Calu3 (cell line): ENCODE data around the gene KMT5C. TPM values are rescaled to one million over a fixed set of nuclear protein-coding genes. Genes with fewer than 3 reads are reported as not detected.

Experiments used
- BruUV-seq: library from RNA; stranded (reverse); fragments of 400-500 nt; replicated peaks from 2 replicates; lab custom pipeline; 2021; lab: Mats Ljungman, UMichigan
- CTCF ChIA-PET: fragments of 300-600 bp; sonication (Branson Sonifier 250); formaldehyde crosslinking; loops from one replicate; lab custom pipeline; 2022; ENCODE audit warnings: antibody characterized with exemption; lab: Charles Lee
- DNase-seq: peaks from one replicate; pipeline ENCODE4 v3.0.0; 2022
- H3K27ac Mint-ChIP-seq: one replicate; pipeline ENCODE4 v1.8.0; 2022; ENCODE audit warnings: mixed read lengths; ENCODE audit not compliant: unreplicated experiment
- H3K27me3 Mint-ChIP-seq: one replicate; pipeline ENCODE4 v1.8.0; 2022; ENCODE audit warnings: mixed read lengths; ENCODE audit not compliant: unreplicated experiment
- H3K36me3 Mint-ChIP-seq: one replicate; pipeline ENCODE4 v1.8.0; 2022; ENCODE audit warnings: mild to moderate bottlenecking, moderate library complexity, mixed read lengths; ENCODE audit not compliant: insufficient read depth, unreplicated experiment
- H3K4me1 Mint-ChIP-seq: one replicate; pipeline ENCODE4 v1.8.0; 2022; ENCODE audit warnings: mild to moderate bottlenecking, low read depth, mixed read lengths; ENCODE audit not compliant: unreplicated experiment
- H3K4me3 Mint-ChIP-seq: one replicate; pipeline ENCODE4 v1.8.0; 2022; ENCODE audit warnings: mild to moderate bottlenecking, low read depth, moderate library complexity, mixed read lengths; ENCODE audit not compliant: unreplicated experiment
- H3K9me3 Mint-ChIP-seq: one replicate; pipeline ENCODE4 v1.8.0; 2022; ENCODE audit warnings: low read depth, mixed read lengths; ENCODE audit not compliant: unreplicated experiment
- intact Hi-C: fragments of 100-400 bp; cut with micrococcal nuclease; formaldehyde crosslinking; loops from one replicate; pipeline ENCODE4 v1.10.0; 2022; ENCODE audit not compliant: unreplicated experiment
- total RNA-seq: library from RNA; stranded (reverse); gene quantifications from 2 replicates; pipeline ENCODE4 v1.2.3, GENCODE V29; 2022
- TF ChIP-seq, protein P1 (sequence below): fragments of 200-600 bp; IDR thresholded peaks from one replicate; pipeline ENCODE4 v1.8.0; 2022; ENCODE audit warnings: antibody characterized with exemption; ENCODE audit not compliant: unreplicated experiment

The KMT5C gene
- total RNA-seq, 1 experiment from 2014 or later: 23.5 TPM

DNA sequence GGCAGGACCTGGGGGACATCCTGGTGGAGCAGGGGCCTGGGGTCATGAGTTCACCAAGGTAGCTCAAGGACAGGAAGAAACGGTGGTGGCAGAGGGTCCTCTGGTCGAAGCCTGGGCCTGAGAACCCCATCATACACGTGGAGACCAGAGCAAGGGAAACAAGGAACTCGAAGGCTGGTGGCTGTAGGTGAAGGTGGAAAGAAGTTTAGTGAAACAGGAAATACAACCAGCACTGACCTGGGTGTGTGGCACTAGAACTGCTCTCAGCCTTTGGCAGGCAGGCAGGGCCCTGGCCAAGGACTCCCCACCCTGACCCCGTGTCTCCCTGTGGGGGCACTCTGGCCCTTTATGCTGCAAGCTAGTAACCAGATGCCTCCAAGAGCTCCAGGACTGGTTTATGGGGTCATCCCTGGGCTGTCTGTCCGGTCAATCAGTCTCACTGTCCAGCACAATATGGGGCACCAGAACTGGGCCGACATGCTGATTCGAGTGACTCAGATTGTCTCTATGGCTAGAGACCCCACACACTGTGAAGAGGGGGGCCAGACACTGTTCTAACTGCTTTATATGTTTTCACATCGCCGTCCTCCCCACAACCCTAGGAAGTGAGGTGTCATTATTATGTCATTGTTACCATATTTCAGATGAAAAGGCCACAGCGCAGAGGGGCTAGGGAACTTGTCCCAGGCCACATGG is 11.1 kb downstream of the KMT5C start:
- peaks cover 33% of the 10 kb centered on the region for H3K36me3 Mint-ChIP-seq
- no TSS peak for BruUV-seq
- TF ChIP-seq, protein P1, sequence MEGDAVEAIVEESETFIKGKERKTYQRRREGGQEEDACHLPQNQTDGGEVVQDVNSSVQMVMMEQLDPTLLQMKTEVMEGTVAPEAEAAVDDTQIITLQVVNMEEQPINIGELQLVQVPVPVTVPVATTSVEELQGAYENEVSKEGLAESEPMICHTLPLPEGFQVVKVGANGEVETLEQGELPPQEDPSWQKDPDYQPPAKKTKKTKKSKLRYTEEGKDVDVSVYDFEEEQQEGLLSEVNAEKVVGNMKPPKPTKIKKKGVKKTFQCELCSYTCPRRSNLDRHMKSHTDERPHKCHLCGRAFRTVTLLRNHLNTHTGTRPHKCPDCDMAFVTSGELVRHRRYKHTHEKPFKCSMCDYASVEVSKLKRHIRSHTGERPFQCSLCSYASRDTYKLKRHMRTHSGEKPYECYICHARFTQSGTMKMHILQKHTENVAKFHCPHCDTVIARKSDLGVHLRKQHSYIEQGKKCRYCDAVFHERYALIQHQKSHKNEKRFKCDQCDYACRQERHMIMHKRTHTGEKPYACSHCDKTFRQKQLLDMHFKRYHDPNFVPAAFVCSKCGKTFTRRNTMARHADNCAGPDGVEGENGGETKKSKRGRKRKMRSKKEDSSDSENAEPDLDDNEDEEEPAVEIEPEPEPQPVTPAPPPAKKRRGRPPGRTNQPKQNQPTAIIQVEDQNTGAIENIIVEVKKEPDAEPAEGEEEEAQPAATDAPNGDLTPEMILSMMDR: no peak
- peaks cover 49% of the 10 kb centered on the region for H3K27me3 Mint-ChIP-seq
- CTCF ChIA-PET: interaction anchor here (1.5 to 3.1 kb wide), 2 partner anchors 12 to 22 kb away, joined by 3 to 13 read pairs; partner anchors contain the start of gene KMT5C
- H3K4me3 Mint-ChIP-seq: no peak overlapping the region
- DNase-seq: no peak
- H3K9me3 Mint-ChIP-seq: no peaks in the 10 kb centered on the region
- no peak overlapping the region for H3K27ac Mint-ChIP-seq
- intact Hi-C loops: no loop called here
- H3K4me1 Mint-ChIP-seq: peaks cover 35% of the 10 kb centered on the region

DNA sequence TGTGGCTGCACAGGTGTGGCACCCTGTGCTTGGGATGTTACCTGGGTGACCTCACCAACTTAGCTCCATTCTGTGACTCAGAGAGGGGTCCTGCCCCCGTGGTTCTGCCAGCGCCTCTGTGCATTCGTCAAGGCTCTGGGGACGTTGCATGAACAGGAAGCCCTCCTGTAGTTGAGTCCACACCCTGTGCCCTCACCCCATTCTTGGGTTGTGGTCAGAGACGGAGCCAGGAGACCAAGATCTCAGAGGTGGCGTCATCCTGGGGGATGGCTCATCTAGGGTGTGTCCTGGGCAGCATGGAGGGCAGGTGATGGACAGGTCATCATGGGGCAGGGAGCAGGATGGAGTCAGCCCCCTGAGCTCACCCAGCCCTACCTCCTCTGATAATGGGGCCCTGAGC is 12.4 kb downstream of the KMT5C start:
- H3K9me3 Mint-ChIP-seq: no peaks in the 10 kb centered on the region
- CTCF ChIA-PET: interaction anchor here (0.7 to 3.1 kb wide), 4 partner anchors 13 to 32 kb away, joined by 3 to 13 read pairs (median 4); partner anchors contain the start of genes KMT5C and TMEM238
- peak; percentile 67 for DNase-seq
- peaks cover 62% of the 10 kb centered on the region for H3K27me3 Mint-ChIP-seq
- peaks cover 29% of the 10 kb centered on the region for H3K36me3 Mint-ChIP-seq
- H3K27ac Mint-ChIP-seq: peak overlapping the region; percentile 63
- peak overlapping the region; percentile 79 for H3K4me3 Mint-ChIP-seq
- BruUV-seq: no TSS peak
- intact Hi-C loops: no loop called here
- TF ChIP-seq, protein P1: no peak
- peaks cover 33% of the 10 kb centered on the region for H3K4me1 Mint-ChIP-seq

DNA sequence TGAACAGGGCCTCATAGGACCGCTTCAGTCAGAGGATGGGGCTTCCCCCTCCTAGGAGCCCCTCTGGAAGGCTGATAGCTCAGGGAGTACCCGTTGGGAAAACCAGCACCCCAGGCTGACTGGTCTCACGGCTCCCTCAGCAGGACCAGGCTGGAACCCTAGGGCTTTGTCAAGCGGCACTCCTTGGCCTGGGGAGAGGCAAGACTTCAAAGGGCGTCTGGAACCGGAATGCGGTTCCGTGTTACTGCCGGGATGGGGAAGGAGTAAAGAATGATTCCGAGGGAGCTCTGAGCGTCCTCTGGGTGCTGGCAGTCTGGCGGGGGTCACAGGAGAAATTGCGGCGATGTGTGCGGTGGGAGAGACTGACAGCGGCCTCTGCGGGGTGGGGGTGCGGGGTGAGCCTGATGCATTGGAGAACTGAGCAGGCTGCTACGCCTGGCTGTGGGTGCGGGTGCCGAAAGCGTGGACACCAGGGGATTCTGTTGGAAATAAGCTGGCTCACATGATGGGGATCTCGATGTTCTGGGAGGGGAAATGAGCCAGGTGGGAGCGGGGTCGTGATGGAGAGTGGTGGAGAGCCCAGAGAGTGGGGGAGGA is 13.0 kb downstream of the KMT5C start:
- peak overlapping the region; percentile 79 for H3K4me3 Mint-ChIP-seq
- no peak for DNase-seq
- intact Hi-C loops: no loop called here
- H3K27me3 Mint-ChIP-seq: peaks cover 68% of the 10 kb centered on the region
- BruUV-seq: no TSS peak
- CTCF ChIA-PET: interaction anchor here (0.7 to 3.1 kb wide), 4 partner anchors 14 to 31 kb away, joined by 3 to 13 read pairs (median 4); partner anchors contain the start of genes KMT5C and TMEM238
- H3K4me1 Mint-ChIP-seq: peaks cover 33% of the 10 kb centered on the region
- TF ChIP-seq, protein P1: no peak
- H3K9me3 Mint-ChIP-seq: no peaks in the 10 kb centered on the region
- H3K27ac Mint-ChIP-seq: peak overlapping the region; percentile 63
- peaks cover 28% of the 10 kb centered on the region for H3K36me3 Mint-ChIP-seq

DNA sequence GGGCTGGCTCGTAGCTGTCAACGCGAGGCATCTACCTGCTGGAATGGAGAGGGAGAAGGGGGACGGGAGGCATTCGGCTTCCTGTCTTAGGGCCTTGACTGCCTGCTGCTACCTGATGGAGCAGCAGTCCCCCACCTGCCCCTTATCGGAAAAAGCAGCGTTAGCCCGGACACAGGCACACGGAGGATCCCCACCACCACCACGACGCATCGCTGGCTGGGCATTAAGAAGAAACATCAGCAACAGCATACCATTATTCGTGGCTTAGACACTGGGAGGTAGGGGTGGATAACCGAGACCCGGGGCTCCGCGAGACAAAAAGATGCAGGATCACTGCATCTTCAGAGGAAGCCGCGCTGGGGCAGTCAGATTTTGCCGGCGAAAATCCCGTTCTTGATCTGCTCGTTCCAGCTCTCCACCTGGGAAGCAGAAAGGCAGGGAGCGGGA is 13.7 kb downstream of the KMT5C start:
- TSS peak; percentile 75 for BruUV-seq
- CTCF ChIA-PET: interaction anchor here (1.9 to 3.1 kb wide), 2 partner anchors 14 to 31 kb away, joined by 5 to 13 read pairs; partner anchors contain the start of genes KMT5C and TMEM238

More for the DNA sequence above, 13.7 kb downstream of the KMT5C start:
- Mint-ChIP-seq H3K4me3 (peak overlapping the region; percentile 79), H3K27me3 (peaks cover 75% of the 10 kb centered on the region), H3K9me3 (no peaks in the 10 kb centered on the region), H3K4me1 (peaks cover 33% of the 10 kb centered on the region), H3K36me3 (peaks cover 22% of the 10 kb centered on the region), H3K27ac (peak overlapping the region; percentile 63)
- intact Hi-C loops: no loop called here
- DNase-seq: no peak
- TF ChIP-seq, protein P1: no peak
